ENCODE data around the gene CYB561.

CYB561 gene

GRCh38 chr17:63405741-63406261 is 40.3 kb downstream of the CYB561 start:
- peak; percentile 7 for DNase-seq

- DNase-seq, result no peak
These were observed 41.1 kb downstream of the CYB561 start for GRCh38 chr17:63405020-63405419.

- DNase-seq, result no peak
These were observed 43.5 kb downstream of the CYB561 start for GRCh38 chr17:63402431-63403212.

- no peak for DNase-seq
These were observed 46.2 kb downstream of the CYB561 start for GRCh38 chr17:63399856-63400255.

GRCh38 chr17:63399316-63399715 is 46.8 kb downstream of the CYB561 start:
- no peak for DNase-seq

- DNase-seq, result no peak
These were observed 47.4 kb downstream of the CYB561 start for GRCh38 chr17:63398680-63399079.

- no peak for DNase-seq
These were observed 50.9 kb downstream of the CYB561 start for GRCh38 chr17:63395075-63395805.

GRCh38 chr17:63390090-63390489 is 56.0 kb downstream of the CYB561 start:
- DNase-seq, result no peak

- DNase-seq, result no peak
These were observed 58.3 kb downstream of the CYB561 start for GRCh38 chr17:63387656-63388340.

GRCh38 chr17:63382826-63383225 is 63.3 kb downstream of the CYB561 start:
- DNase-seq, result no peak

Measured in NCI-H774 (cell line).